T1000 (cell line): ENCODE data around the gene BLM.

Experiments
- DNase-seq: peaks from one replicate; lab custom pipeline; 2025; ENCODE audit warnings: mixed read lengths; lab: John Stamatoyannopoulos, UW

Gene BLM

DNA sequence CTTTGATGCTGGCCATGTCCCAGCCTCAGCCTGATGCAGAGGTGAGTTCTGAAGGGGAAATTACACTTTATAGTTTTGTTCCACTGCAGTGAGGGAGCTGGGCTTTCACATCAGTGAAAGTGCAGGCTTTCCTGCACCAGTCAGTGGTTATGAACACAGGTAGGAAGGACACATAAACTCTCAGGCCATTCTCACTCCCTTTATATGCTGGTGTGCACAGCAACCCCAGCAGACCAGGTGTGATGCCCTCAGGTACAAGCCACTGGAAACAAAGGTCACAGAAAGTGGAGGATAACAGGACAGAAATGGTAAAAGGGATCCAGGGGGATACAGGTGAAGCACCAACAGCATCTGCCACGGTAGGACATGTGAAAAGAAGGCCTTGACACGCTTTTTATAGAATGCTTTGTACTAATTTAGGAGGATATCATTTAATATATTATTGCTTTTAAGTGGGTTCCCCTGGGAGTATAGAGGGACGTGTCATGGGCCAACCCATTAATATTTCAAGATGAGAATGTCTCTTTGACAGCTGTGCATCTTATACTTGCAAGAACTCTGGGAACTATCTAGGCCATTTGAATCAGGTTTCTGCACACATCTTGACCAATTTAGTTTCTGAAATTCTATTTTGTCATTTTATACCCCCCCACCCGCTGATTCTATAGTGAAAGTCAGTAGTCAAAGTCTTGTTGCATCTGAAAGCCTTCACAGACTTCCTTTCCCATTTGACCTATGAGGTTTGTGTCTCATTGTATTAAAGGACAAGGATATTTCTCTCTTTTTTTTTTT lies 25.0 kb upstream of the BLM start:
- no peak for DNase-seq

DNA sequence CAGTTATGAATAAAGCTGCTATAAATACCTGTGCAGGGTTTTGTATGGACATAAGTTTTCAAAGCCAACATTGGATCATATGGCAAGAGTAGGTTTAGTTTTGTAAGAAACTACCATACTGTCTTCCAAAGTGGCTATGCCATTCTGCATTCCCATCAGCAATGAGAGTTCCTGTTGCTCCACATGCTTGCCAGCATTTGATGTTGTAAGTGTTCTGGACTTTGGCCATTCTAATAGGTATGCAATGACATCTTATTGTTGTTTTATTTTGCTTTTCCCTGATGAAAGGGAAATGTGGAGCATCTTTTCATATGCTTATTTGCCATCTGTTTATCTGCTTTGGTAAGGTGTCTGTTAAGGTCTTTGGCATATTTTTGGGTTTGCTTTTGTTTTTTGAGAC lies 22.2 kb upstream of the BLM start:
- DNase-seq: no peak

DNA sequence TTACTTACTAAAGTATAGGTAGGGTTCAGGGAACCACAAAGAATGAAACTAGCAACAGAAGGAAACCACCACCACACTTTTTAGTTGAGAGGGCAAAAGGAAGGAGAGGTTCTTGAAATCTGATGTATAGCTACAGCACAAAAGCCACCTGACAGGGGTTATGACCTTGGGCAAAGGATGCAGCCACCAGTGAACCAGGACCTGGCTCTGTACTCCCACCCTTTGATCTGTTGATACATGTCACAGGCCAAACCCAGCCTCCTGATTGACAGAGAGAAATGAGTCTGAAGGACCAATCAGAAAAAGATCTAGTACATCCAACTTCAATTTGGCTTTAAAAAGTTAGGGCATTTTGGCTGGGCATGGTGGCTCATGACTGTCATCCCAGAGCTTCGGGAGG lies 20.0 kb upstream of the BLM start:
- DNase-seq: no peak

DNA sequence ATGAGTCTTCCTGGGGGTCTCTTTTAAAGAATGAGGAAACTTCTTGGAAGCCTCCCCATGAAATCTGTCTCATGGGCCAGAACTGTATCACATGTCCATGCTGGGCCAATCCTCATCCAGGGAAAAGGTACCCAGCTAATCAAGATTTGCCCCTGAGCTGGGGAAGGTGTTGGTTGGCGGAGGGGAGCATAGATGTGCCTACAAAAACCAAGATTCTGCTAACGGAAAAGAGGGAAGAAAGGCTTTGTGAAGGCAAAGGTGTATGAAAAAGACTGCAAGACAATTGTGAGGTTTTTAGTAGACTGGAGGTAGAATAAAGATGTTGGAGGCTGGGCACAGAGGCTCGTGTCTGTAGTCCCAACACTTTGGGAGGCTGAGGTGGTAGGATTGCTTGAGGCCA lies 18.5 kb upstream of the BLM start:
- DNase-seq: no peak

DNA sequence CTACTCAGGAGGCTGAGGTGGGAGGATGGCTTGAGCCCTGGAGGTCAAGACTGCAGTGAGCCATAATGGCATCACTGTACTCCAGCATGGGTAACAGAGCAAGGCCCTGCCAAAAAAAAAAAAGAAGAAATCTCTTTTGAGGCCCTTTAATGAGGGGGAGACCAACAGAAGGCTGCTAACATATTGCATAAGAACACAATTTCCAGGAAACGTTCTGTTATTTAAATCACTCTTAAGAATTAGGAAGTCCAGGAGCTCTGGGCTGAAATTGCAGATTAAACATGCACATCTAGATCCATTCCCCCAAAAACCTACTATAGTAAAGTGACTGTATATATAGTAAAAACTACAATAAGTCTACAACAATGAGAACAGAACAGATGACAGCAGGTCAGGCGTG lies 16.1 kb upstream of the BLM start:
- DNase-seq: no peak

DNA sequence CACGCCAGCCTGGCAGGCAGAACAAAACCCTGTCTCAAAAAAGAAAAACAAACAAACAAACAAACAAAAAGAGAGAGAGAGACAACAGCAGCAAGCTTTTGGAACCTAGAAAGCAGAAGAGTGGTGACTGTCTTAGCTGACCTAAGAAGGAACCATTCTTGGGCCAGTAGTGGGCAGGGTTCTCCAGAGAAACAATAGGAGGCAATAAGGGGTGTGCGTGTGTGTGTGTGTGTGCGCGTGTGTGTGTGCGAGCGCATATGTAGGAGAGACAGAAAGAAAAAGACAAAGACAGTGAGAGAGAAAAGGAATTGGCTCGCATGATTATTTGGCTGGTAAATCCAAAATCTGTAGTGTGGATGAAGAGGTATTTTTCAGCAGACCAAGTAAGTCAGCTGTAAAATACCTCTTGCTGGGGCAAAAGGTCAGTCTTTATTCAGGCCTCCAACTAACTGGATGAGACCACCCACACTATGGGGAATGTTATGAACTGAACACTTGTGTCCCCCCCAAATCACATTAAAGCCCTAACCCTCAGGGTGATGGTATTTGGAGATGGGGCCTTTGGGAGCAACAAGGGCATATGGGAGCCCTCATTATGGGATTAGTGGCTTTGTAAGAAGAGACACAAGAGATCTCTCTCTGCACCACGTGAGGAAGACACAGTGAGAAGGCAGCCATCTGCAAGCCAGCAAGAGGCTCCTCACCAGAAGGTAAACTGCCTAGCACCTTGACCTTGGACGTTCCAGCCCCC lies 15.1 kb upstream of the BLM start:
- no peak for DNase-seq

DNA sequence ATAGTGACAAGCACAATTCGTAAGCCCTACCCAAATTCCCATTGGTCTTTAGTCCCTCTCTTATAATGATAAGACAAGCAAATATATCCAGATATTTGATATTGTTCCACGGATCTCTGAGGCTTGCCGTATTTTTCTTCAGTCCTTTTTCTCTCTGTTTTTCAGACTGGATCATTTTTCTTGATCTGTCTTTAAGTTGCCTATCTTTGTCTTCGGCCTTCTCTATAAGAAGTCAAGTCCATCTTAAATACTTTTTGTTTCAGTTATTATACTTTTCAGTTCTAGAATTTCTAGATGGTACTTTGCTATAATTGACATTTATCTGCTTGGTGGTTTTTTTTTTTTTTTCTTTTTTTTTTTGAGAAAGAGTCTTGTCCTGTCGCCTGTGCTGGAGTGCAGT lies 13.7 kb upstream of the BLM start:
- no peak for DNase-seq

DNA sequence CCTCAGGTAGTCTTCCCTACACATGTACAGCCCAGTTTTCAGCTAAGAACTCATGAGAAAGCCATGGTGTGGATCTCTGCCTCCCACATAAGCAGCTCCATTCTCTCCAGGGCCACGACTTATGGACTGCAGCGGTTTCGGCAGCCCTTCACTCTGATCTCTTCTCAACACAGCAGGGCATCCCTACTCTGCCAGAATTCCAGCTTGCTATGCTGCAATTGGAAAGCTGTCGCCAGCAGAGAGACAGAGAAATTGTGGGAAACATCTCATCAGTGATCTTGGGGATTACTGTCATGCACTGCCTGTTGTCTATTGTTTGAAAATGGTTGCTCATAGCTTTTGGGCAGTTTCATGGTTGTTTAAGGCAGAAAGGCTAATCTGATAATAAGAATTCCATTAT lies 11.9 kb upstream of the BLM start:
- DNase-seq: no peak

DNA sequence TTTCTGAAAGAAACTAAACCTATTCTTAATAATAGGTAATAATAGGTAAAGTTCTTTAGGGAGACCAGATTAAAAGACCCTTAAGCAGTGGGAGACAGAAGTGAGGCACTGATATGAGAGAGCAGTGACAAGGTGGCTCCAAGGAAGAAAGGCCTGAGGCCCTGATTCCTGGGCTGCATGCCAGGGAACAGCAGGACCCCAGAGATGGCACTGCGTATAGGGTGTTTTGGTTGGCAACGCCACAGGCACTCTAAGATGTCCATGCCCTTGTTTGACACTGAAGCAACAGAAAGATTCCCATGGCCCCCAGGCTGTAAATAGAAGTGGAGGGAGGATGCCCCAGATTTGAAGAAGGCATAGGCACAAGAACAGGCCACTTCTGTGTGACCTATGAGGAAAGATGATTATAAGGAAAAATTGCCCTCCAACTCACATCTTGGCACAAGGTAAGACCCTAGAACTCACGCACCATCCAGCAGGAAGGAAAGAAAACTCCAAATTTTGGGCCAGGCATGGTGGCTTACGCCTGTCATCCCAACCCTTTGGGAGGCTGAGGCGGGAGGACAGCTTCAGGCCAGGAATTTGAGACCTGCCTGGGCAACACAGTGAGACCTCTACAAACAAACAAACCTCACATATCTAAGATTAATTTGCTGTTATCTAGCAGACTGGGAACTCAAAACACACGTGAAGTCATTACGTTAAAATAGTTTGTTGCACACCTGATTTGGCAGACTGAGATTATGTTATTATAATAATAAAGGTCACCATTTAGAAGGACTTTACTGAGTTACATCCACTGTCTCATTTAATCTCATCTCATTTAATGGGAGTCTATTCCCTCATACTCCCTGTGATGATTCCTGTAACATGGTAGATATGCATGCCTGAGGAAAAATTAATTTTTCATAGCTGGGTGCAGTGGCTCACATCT lies 10.5 kb upstream of the BLM start:
- no peak for DNase-seq

DNA sequence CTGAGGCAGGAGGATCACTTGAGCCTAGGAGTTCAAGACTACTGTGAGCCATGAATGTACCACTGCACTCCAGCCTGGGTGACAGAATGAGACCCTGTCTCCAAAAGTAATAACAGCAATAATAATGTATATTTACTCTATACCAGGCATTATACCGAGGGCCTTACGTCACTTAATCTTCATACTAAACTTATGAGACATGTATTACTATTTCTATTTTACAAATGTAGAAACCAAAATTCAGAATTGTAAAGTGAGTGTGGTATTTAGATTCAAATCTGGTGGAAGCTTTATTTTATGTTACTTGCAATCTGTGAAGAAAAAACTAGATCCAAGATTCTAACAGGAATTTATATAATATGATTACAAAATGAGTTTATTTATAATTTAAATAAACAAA lies 9.7 kb upstream of the BLM start:
- DNase-seq: no peak

DNA sequence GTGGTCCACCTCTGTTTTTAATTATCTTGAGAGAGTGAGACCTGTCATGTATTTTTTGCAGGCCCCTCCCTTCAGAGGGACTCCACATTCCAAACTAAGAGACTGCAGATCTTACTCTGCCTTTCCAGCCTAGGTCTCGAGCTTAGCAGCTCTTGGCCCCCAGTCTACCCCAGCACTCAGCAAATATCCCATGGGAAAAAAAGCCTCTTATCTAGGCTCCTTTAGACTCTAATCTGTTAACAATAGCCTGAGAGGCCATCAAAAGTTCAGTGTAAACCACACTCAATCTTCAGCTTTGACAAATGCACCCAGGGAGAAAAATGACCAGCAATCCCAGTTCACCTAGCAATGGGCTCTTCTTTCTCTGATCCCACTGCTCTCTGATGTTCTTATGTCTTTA lies 8.6 kb upstream of the BLM start:
- no peak for DNase-seq

DNA sequence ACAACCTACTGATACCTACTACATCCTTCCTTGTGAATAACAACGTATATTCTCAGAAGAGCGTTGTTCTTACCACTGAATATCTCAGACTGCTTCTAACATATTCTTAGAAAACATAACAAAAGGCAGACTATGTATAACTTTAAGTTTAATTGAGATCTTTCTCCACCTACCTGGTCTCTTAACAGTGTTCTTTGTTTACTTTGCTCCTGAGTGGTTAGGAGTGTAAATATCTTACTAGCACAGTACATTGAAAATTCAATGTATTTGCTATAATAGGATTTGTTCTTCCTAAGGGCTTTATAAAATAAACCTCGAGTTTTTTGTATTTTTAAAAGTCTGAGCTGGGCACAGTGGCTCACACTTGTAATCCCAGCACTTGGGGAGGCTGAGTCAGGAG lies 7.9 kb upstream of the BLM start:
- DNase-seq: no peak

DNA sequence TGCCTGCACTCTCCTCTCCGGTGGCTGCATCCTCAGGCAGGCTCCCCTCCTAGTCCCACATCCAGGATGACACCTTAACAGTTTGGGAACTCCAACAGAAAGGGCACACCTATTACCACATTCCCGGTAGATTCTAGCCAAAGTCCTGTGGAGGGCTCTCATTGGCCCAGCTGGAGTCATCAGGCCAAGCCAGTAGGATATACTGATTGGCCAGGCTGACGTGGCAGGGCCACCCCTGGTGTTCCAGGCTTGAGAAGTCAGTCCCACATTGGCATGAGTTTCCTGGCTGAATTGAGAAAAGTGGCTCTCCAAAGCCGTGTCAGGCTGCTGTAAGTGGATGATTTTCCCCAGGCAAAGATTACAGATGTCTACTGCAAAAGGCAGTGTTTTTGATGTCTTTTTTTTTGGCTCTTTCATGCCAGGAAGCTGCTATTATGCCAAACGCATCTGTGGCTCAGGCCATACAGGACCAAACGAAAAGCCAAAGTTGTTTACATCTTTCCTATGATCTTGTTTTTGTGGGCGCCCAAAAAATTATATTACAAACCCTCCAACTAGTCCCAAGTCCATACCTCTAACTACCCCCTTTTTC lies 6.6 kb upstream of the BLM start:
- no peak for DNase-seq

DNA sequence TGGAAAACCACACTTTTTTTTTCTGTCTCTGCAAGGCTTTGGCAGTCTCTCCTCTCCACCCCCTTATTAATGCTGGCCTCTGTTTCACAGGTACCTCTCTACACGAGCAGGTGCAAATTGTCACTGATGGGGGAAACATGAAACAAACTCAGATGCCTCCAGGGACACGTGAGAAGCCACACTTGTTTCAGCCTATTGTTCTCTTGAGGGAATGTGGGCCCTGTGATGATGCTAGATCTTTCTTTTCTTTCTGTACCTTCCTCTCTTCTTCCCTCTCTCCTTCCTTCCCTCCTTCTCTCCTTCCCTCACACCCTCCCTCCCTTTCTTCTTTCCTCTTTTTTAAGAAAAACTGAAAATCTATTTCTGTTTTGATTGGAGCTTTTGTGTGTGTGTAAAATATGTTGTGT lies 5.7 kb upstream of the BLM start:
- no peak for DNase-seq

DNA sequence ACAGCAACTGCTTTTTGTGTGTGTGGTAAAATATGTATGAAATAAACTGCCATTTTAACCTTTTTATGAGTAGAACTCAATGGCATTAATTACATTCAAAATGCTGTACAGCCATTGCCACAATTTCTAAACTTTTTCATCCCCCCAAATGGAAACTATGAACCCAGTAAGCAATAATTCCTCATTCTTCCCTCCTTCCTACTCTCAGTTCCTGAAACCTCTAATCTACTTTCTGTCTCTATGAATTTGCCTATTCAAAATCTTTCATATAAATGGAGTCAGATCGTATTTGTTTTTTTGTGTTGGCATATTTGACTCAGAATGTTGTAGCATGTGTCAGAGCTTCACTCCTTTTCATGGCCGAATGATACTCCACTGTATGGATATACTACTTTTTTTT lies 5.3 kb upstream of the BLM start:
- no peak for DNase-seq

DNA sequence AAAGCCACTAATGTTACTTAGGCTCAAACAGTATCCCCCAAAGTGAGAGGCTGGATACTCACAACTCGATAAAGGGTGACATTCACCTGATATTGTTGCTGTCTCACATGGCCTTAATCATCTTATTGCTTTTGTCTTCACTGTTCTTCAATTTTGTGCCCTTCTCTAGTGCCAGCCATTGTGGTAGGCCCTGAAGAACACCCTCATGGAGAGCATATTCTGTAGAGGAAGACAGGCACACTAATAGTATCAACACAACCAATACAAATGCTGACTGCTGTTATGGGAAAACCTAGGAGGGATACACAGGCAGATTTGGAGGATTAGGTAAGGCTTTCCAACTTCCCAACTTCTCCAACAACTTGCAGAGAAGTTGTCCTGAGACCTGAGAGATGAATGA lies 4.1 kb upstream of the BLM start:
- DNase-seq: no peak

DNA sequence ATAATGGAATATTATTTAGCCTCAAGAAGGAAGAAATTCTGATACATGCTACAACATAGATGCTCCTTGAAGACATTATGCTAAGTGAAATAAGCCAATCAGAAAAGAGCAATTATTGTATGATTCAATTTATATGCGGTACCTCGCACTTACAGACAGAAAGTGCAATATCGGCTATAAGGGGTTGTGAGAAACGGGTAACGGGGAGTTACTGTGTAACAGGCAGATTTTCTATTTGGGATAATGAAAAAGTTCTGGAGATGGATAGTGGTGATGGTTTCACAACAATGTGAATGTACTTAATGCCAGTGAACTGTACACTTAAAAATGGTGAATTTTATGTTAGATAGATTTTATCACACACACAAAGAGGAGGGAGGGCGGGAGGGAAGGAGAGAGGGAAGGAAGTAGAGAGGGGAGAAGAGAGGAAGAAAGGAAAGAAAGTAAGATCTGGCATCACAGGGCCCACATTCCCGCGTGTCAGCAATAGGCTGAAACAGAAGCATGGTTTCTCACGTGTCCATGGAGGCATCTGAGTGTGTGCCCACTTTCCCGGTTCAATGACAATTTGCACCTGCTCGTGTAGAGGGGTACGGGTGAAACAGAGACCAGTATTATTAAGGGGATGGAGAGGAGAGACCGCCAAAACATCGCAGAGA lies 700 bp upstream of the BLM start:
- DNase-seq: no peak

DNA sequence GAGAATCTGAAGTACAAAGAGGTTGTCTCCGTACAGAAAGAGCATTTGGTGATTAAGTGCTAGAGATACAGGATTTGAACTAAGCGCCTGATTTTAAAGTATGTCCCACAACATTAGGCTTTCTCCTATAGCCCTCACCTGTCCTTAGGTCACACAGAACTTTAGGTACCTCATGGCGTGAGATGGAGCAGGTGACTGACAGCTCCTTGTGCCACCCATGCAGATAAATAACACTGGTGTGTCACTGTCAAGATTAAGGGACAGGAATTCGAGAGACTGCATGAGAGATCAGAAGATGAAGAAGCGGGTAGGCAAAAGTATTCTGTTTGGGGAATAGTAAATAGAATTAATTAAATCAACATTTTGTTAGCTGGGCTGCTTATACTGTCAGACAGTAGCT lies 1.1 kb downstream of the BLM start:
- no peak for DNase-seq

DNA sequence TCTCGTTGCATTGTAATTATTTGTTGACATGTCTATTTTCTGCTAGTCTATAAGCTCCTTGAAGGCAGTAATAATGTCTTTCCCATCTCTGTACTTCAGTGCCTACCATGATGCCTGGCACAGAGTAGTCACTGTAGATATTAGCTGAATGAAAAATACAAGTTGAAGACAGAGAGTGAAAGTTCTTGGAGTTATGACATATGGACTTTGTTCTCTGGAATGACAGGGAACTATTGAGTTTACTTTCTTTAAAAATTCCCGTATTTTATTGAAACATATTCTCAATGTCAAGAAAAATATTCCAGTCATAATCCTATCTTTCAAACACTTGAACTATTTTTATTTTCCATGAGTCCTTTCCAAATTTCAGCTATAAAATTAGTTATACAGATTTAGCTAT lies 3.0 kb downstream of the BLM start:
- no peak for DNase-seq

DNA sequence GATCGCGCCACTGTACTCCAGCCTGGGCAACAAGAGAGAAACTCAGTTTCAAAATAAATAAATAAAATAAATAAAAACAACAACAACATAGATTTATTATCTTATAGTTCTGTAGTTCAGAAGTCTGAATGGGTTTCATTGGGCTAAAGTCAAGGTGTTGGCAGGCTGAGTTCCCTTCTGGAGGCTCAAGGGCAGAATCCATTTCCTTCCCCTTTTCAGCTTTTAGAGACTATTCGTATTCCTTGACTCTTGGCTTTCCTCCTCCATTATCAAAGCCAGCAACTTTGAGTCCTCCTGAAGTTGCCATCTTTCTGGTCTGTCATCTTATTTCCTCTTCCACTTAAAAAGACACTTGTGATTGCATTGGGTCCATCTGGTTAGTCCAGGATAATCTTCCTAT lies 12.1 kb downstream of the BLM start:
- no peak for DNase-seq

DNA sequence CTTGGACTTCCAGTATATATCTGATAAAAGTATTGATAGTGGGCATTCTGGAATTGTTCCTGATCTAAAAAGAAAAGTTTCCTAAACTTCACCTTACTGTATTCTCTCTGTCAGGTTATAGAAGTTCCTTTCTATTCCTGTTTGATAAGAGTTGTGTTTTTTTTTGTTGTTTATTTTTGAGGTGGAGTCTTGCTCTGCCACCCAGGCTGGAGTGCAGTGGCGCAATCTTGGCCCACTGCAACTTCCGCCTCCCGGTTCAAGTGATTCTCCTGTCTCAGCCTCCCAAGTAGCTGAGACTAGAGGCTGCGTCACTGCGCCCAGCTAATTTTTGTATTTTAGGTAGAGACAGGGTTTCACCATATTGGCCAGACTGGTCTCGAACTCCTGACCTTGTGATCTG lies 13.1 kb downstream of the BLM start:
- no peak for DNase-seq

DNA sequence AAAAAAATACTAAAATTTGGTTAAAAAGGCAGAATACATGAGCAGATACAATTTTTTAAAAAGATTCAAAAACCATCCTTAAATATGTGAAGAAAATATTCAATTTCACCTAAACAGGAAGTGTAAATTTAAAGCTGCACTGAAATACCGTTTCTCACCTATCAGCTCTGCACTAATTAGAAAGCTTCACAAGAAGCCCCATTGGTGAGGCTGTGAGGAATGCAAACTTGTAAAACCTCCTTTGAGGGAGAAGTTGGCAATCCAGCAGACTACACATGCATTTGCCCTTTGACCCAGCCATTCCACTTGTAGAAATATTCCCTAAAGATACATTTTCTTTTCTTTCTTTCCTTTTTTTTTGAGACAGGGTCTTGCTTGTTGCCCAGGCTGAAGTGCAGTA lies 18.8 kb downstream of the BLM start:
- no peak for DNase-seq
